Measurements from ENCODE around the gene KLHL18. TPM values are rescaled to one million over a fixed set of nuclear protein-coding genes. Genes with fewer than 3 reads are reported as not detected.
"Not testable (repeated sequence)": the region's sequence is repeated elsewhere in the genome, so short reads cannot be mapped to it uniquely, and the experiment has no call there.

KLHL18 gene
- total RNA-seq, 2 experiments from 2014 or later: 13.1 to 28.6 TPM

DNA sequence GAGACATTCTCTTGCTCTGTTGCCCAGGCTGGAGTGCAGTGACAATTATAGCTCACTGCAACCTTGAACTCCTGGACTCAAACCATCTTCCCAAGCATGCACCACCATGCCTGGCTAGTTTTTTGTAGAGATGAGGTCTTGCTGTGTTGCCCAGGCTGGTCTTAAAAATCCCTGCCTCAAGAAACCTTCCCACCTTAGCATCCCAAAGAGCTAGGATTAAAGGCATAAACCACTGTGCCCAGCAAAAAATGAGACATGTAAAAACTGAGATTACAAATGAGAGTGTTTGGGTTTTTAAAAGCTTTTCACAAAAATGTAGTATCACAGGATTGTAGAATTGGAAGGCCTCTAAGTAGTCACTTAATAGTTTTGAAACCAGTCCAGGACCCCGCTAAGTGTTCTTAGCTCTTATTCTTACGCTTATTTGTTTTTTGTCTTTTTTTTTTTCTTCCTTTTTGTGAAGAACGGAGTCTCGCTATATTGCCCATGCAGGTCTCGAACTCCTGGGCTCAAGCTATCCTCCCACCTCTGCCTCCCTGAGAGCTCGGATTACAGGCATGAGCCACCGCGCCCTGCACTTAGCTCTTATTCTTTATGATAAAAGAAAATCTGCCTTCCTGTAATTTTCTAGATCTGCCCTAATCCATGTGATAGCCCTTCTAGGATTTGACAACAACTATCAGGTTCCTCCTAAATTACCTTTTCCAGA lies 31.5 kb downstream of the KLHL18 start:
- H3K27ac ChIP-seq (ENCODE audit: low read depth, low read length, poor library complexity, severe bottlenecking): no peak overlapping the region
- intact Hi-C loops (cut with micrococcal nuclease; ENCODE audit: unreplicated experiment): no loop called here
- peaks cover 15% of the 10 kb centered on the region for H3K36me3 ChIP-seq (ENCODE audit: insufficient read depth, low read length)
- no TSS peak for BruUV-seq (replicated peaks)
- H3K4me3 ChIP-seq (ENCODE audit: low read depth, low read length, poor library complexity, severe bottlenecking): no peak overlapping the region
- no peaks in the 10 kb centered on the region for H3K4me1 ChIP-seq (ENCODE audit: insufficient read depth, low read length, poor library complexity, severe bottlenecking)
- no peaks in the 10 kb centered on the region for H3K9me3 ChIP-seq (ENCODE audit: low read length)
- H3K4me2 ChIP-seq (ENCODE audit: low read length): no peak overlapping the region
- ChIA-PET POLR2A (interaction anchor here (0.5 to 2.4 kb wide), 7 partner anchors 10 to 331 kb away, joined by 3 to 11 read pairs (median 5); no protein-coding TSS in a partner anchor), CTCF (ENCODE audit: unreplicated experiment) (interaction anchor here (1.1 kb wide), 1 partner anchor 10 kb away, joined by 3 read pairs; no protein-coding TSS in a partner anchor)
- DNase-seq (ENCODE audit: low spot score): no peak
- no peak overlapping the region for H2AFZ ChIP-seq (ENCODE audit: low read length)
- TF ChIP-seq EZH2phosphoT487 (IDR thresholded peaks at IDR 0.05; ENCODE audit: borderline replicate concordance, low read depth, low read length): no peak
- TF ChIP-seq, protein P1, sequence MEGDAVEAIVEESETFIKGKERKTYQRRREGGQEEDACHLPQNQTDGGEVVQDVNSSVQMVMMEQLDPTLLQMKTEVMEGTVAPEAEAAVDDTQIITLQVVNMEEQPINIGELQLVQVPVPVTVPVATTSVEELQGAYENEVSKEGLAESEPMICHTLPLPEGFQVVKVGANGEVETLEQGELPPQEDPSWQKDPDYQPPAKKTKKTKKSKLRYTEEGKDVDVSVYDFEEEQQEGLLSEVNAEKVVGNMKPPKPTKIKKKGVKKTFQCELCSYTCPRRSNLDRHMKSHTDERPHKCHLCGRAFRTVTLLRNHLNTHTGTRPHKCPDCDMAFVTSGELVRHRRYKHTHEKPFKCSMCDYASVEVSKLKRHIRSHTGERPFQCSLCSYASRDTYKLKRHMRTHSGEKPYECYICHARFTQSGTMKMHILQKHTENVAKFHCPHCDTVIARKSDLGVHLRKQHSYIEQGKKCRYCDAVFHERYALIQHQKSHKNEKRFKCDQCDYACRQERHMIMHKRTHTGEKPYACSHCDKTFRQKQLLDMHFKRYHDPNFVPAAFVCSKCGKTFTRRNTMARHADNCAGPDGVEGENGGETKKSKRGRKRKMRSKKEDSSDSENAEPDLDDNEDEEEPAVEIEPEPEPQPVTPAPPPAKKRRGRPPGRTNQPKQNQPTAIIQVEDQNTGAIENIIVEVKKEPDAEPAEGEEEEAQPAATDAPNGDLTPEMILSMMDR (conservative IDR thresholded peaks at IDR 0.05; ENCODE audit: low read length): no peak
- no peaks in the 10 kb centered on the region for H4K20me1 ChIP-seq (ENCODE audit: insufficient read depth, low read length)
- H3K9me2 ChIP-seq (ENCODE audit: insufficient read depth, low read length): no peaks in the 10 kb centered on the region
- peaks cover 15% of the 10 kb centered on the region; the same call in 1 of the 2 replicates for H3K79me2 ChIP-seq (ENCODE audit: insufficient read depth, low read depth, low read length)

DNA sequence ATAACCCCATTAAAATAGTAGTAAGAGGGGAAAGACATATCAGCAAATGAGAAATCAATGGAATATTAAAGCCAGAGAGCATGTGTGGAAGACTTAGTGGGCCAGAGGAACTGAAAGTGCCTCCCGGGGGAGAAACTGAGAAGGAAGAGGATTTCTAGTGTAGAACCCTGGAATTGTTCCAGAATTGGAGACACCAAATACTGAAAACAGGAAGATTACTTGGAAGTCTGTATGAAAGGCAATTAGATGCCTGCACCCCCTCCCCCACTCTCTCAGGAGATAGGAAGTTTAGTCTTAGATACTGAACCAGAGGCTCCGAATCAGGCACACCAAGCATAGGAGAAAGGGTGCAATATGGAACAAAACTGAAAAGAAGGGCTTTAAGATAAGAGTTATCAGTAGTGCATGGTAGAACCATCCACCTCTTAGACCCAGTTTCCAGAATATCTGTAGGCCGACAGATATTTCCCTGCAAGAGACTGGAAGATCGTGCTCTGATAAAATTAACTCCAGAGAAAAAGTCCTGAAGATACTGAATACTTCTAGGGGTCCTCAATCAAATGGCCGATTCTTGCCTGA lies 32.4 kb downstream of the KLHL18 start:
- Histone ChIP-seq H3K36me3 (ENCODE audit: insufficient read depth, low read length) (peaks cover 18% of the 10 kb centered on the region), H3K4me3 (ENCODE audit: low read depth, low read length, poor library complexity, severe bottlenecking) (no peak overlapping the region), H3K27ac (ENCODE audit: low read depth, low read length, poor library complexity, severe bottlenecking) (no peak overlapping the region), H3K9me2 (ENCODE audit: insufficient read depth, low read length) (no peaks in the 10 kb centered on the region), H4K20me1 (ENCODE audit: insufficient read depth, low read length) (no peaks in the 10 kb centered on the region), H3K9me3 (ENCODE audit: low read length) (no peaks in the 10 kb centered on the region), H2AFZ (ENCODE audit: low read length) (no peak overlapping the region), H3K79me2 (ENCODE audit: insufficient read depth, low read depth, low read length) (peaks cover 15% of the 10 kb centered on the region; the same call in 1 of the 2 replicates), H3K4me2 (ENCODE audit: low read length) (no peak overlapping the region), H3K4me1 (ENCODE audit: insufficient read depth, low read length, poor library complexity, severe bottlenecking) (no peaks in the 10 kb centered on the region)
- no peak for DNase-seq (ENCODE audit: low spot score)
- POLR2A ChIA-PET: interaction anchor here (1.0 to 2.4 kb wide), 3 partner anchors 23 to 40 kb away, joined by 3 to 11 read pairs (median 5); no protein-coding TSS in a partner anchor
- BruUV-seq (replicated peaks): no TSS peak
- TF ChIP-seq, protein P1 (conservative IDR thresholded peaks at IDR 0.05; ENCODE audit: low read length): no peak
- TF ChIP-seq EZH2phosphoT487 (IDR thresholded peaks at IDR 0.05; ENCODE audit: borderline replicate concordance, low read depth, low read length): no peak
- intact Hi-C loops (cut with micrococcal nuclease; ENCODE audit: unreplicated experiment): no loop called here
- CTCF ChIA-PET (ENCODE audit: unreplicated experiment): interaction anchor here (1.1 kb wide), 1 partner anchor 11 kb away, joined by 3 read pairs; no protein-coding TSS in a partner anchor

DNA sequence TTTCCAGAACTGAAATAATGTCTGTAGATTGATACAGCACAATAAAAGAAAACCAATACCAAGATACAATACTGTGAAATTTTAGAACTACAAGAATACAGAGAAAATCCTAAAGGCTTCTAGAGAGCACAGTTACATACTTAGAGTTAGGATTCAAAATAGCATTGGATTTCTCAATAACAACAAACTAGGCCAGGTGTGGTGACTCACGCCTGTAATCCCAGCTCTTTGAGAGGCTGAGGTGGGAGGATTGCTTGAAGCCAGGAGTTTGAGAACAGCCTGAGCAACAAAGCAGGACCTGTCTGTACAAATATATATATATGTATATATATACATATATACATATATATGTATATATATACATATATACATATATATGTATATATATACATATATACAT lies 33.4 kb downstream of the KLHL18 start:
- H3K27ac ChIP-seq (ENCODE audit: low read depth, low read length, poor library complexity, severe bottlenecking); H3K4me1 ChIP-seq (ENCODE audit: insufficient read depth, low read length, poor library complexity, severe bottlenecking); H4K20me1 ChIP-seq (ENCODE audit: insufficient read depth, low read length); intact Hi-C loops (cut with micrococcal nuclease; ENCODE audit: unreplicated experiment); H3K4me3 ChIP-seq (ENCODE audit: low read depth, low read length, poor library complexity, severe bottlenecking); H3K9me3 ChIP-seq (ENCODE audit: low read length); H2AFZ ChIP-seq (ENCODE audit: low read length); CTCF ChIA-PET (ENCODE audit: unreplicated experiment); BruUV-seq (replicated peaks); H3K4me2 ChIP-seq (ENCODE audit: low read length); H3K9me2 ChIP-seq (ENCODE audit: insufficient read depth, low read length); DNase-seq (ENCODE audit: low spot score): not testable (repeated sequence)
- peaks cover 15% of the 10 kb centered on the region; the same call in 1 of the 2 replicates for H3K79me2 ChIP-seq (ENCODE audit: insufficient read depth, low read depth, low read length)
- POLR2A ChIA-PET: interaction anchor here (0.6 to 1.5 kb wide), 2 partner anchors 14 to 233 kb away, joined by 3 to 4 read pairs; no protein-coding TSS in a partner anchor
- peaks cover 21% of the 10 kb centered on the region for H3K36me3 ChIP-seq (ENCODE audit: insufficient read depth, low read length)

Measured in OCI-LY7 (cell line).